Kidney glomerular epithelial cell (primary cell): ENCODE results near the gene CATSPER3.

Source experiments
- DNase-seq: peaks from one replicate; lab custom pipeline; 2025; lab: John Stamatoyannopoulos, UW

The CATSPER3 gene

DNA sequence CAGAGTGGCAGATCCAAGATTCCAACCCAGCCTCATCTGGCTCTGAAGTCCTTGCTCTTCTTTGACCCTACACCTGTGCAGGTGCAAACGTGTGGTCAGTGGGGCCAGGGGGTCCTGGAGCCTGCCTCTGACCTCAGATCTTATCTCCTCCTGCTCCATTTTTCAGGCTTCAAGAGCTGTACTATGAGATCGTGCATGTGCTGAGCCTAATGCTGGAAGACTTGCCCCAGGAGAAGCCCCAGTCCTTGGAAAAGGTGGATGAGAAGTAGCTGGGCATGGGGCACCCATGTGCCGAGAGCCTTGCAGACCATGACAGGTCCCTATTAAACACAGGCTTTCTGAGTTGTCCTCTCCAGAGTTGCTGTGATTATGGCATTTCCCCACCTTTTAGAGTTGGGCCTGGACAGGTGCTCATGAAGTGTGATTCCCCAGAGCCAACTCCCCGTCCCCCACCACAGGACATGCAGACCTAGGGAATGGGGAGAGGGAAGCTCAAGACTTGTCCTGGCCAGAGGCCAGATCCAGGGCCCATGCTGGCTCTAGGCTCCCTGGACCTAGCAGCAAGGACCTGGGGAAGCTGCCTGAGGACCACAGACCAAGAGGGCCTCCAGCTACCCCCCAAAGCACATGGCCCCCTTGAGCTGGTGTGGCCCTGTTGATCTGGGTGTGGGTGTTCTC lies 43.8 kb downstream of the CATSPER3 start:
- DNase-seq = no peak

DNA sequence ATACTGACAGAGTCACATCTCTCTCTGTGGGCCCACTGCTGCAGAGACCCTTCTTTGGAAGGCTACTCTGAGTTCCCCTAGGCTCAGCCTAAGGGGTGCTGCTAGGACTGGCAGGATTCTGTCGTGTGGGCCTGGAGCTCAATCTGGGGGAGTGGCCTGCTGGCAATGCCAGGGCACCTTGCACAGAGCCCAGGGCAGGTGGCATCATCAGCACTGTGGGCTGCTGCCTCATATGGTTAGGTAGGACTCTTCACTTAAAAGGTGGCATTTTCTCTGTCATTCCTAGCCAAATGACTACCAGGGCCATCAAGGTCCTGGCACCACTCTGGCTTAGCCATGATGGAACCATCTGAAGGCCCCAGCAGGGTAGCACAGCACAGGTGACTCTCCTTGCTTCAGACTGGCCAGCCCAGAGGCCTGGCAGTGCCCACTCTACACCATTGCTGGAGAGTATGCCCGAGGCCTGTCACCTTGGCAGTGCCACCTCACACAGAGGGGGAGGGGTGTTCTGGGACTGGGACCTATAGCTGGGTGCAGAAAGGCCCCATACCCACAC lies 44.4 kb downstream of the CATSPER3 start:
- DNase-seq = no peak

DNA sequence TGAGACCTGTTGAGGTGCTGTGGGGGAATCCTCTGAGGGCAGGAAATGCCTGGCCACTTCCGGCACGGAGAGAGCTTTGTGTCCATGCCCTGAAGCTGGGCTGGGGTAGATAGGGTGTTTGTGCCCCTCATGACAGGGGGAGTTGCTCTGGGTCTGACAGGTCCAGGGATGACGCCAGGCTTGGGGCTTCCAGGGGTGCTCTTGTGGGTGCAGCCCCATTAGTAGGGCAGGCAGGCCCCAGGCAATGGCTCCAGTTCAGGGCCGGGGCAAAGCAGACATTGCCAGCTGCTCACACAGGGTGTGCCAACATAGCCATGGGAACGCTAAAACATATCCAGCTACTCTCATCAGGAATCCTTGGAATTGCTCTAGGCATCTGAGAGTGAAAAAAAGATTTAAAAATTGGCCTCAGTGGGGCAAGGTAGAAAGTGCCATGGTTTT lies 45.3 kb downstream of the CATSPER3 start:
- DNase-seq = no peak

DNA sequence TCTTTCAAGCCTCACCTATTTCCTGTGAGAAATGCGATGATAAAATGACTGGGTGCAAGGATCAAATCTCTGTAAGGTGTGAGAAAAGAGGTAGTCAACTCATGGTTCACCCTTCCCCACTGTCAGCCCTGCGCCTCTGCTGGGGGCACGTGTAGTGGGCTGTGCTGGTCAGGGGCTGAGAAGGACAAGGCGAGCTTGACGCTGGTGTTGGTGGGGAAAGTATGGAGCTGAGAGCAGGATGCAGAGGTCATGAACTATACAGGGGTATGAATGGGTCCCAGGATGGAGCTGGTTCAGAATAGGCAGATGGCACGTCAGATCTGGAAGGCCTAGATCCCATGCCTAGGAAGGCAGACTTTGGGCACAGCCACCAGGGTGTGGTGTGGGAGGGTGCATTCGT lies 45.7 kb downstream of the CATSPER3 start:
- DNase-seq = no peak

DNA sequence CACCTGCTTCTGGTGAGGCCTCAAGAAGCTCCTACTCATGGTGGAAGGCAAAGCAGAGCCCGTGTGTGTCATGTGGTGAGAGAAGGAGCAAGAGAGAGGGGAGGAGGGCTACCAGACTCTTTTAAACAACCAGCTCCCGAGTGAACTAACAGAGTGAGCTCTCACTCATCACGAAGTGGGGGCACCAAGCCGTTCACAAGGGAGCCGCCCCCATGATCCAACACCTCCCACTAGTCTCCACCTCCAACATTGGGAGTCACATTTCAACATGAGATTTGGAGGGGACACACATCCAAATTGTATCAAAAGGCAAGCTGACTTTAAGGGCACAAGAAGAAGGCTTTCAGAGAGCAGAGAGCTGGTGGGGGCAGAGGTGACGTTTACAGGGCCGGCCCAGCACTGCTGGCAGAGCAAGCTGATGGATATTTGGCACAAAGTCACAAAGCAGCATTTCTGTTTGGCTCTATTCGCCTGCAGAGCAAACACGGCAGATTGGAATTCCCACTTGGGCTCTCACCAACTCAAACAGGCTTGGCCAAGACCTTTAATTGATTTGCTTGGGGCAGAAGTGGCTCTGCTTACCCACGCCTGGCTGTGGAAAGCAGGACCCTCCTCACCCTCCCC lies 46.4 kb downstream of the CATSPER3 start:
- no peak for DNase-seq

DNA sequence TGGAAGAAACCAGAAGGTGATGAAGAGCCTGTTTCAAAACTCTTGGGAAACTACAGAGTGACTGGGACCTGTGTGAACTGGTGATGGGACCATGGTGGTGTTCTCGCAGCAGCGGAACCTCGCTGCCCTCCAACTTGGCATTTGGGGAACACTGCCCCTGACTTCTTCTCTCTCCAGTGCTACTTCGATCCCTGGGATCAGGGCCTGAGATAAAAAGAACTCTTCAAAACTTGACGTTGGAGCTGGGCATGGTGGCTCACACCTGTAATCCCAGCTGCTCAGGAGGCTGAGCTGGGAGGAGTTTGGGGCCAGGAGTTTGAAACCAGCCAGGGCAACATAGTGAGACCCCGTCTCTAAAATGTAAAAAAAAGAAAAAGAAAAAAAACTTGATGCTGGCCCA lies 48.2 kb downstream of the CATSPER3 start:
- DNase-seq = no peak

DNA sequence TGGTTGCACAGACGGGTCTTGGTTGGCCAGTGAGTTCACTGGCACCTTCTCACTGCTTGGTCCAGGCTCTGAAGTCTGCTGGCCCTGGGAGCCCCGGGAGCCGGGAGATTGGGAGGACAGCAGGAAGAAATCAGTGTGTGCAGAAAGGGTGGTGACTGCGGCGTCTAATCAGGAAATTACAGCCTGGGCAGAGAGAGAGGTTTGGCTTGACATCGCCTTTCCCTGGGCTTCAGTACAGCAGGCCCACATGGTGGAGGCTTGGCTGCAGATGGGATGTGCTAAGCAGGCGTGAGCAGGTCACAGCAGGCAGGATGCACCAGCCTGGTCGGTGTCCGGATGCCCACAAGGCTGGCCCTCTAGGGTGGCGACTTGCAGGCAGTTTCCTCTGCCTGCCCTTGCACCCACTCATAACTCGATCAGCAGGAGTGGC lies 49.2 kb downstream of the CATSPER3 start:
- DNase-seq = no peak

DNA sequence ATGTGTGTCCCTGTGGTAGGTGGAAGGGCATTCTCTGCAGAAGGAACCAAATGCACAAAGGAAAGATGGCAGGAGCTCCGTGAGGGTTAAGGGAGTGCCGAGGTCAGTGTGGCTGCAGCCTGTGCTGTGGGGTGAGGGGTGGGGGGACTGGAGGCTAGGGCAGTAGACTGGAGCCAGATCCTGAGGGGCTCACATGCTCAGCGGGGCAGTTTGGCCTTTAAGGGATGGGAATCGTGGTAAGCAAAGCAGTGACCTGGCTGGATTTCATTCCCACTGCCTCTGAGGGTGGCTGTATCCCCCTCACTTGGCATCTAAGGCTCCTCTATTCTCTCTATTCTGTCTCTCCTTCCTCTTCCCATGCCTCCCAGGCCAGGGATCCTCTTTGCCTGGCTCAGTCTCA lies 50.8 kb downstream of the CATSPER3 start:
- DNase-seq = no peak

DNA sequence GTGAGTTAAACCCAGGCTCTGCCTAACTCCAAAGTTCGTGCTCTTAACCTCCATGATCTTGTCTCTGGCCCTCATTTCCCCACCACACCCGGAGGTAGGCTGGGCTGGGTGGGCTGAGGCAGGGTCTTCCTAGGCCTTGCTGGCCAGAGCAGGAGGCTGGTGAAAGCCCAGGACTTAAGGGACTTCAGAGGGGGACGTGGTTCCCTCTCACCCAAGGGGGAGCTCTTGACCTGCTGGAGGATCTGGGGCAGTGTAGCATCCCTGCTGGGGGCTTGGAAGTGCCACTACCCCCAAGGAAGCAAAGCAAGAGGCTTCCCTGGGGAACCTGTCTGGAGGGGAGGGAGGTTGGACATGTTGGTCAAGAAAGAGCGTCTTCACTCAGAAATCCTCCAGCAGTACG lies 51.6 kb downstream of the CATSPER3 start:
- DNase-seq = no peak

DNA sequence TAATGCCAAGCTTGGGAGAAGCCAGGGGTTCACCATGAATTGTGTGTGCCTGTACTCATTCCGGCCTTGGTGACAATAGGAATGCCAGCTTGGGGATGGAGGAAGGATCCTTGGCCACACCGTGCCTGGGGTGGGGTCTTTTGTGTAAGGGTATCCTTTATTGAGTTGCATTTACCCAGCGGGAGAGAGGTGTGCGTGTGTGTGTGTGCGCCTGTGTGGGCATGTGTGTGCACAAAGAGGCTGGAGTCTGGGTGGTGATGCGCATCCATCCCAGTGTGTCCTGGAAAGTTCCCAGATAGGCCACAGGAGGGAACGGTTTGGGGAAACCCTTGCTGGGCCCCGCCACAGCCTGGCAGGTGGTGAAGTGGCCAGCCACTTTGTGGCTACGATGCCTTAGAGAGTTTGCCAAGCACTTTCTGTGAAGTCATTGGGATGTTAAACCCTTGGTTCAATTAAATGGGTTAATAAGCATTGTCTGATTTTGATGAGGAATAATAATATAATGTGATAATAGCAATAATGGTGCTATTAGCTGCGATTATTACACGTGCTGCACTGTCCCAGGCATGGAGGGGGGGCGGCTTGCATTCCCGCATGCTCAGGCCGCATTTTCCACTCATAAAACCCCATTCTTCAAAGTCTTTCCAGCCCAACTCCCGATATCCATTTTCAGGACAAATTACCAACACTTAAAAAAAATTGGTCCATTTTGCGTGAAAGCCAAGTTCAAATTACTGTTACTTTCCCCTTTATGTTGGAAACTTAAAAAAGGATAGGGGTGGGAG lies 52.6 kb downstream of the CATSPER3 start:
- no peak for DNase-seq

DNA sequence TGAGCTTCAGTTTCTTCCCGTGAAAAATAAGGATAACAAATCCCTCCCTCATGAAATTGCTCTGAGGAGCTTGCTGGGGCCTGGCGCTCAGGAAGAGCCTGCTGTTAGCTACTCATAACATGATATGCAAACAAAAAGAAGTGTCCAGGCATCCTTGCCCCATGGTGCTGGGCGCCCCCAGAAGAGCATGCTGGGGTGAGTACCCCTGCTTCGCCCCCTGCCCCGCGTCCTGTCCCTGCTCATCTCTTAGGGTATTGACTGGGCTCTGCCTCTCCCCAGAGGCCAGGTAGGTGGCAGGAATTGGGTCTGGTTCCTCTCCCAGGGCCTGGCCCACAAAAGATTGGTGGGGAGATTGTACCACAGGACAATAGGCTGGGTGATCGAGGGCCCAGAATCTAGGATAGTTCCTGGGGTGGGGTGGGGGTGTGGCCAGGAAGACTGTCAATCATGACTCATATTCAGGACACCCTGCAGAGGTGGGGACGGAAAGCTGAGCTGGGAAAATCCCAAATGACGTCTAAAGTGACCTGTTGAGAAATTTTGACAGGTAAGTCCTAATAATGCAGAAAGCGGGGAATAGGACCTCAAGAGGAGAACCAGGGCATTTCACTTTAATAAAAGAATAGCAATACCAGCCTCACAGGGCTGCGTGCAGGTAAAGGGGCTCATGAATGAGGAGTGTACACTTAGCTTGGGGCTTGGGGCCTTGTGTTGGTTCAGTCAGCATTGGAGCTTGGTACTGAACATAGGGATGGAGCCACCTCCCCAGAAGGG lies 57.4 kb downstream of the CATSPER3 start:
- no peak for DNase-seq

DNA sequence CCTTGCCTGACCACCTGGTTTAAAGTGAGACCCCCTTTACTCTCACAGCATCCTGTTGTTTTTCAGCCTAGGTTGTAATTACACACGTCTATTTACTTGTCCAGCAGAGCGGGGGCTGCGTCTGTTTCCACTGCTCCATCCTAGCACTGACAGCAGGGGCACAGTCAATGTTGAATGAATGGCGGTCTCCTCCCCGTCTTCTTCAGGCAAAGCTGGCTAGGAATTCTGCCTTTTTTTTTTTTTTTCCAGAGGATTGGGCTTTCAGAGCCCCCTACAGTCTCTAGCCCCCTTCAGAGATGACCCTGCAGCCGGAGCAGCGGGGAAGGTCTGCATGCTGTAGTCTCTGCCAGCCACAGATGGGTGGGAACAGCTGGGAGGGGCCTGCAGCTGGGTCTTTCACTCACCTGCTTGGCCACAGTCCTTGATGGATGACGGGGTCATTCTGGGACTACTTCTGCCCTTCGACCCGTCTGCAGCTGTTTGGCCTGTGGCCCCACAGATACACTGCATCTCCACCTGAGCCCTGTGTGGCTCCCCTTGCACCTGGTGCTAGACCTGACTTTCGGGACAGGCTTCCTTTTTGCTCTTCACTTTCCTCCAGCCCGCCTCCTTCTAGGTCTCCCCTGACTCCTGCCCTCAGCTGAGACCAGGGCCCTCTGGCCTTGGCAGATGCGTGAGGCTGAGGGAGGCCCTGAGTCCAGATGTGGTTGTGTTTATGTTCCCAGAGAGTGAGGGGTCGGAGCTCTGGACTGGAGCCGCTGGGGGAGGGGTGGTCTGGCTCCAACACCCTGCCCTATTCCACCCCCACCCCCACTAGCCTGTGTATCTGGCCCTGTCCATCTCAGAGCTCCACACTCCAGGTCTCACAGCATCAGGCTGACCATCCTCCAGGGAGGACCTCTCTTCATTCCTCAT lies 58.3 kb downstream of the CATSPER3 start:
- DNase-seq = no peak

DNA sequence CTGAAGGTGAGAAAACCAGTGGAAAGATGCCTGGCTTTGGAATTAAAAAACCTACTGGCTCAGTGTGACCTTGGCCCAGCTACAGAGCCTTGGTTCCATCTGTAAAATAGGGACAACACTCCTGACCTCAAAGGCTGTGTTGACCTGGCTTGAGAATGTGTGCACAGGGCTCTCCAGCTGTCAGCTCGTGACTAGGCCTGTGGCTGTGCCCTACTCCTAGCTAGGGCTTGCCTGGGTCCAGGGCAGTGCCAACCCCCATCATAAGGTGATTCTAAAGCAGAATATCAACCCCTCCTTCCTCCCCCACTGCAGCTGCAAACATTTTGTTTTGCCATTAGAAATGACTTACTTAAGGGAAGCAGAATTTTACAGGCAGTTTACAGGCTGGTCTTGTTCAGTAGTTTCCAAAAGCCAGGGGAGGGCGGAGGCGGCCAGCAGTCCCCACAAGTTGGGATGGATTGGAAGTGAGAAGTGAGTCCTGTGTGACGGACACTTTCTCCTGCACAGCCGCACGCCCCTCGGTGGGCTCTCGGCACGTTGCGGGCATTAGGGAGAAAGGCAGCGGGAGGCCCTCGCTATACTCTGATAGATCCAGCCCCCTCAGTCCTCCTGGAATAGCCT lies 59.0 kb downstream of the CATSPER3 start:
- DNase-seq = no peak

DNA sequence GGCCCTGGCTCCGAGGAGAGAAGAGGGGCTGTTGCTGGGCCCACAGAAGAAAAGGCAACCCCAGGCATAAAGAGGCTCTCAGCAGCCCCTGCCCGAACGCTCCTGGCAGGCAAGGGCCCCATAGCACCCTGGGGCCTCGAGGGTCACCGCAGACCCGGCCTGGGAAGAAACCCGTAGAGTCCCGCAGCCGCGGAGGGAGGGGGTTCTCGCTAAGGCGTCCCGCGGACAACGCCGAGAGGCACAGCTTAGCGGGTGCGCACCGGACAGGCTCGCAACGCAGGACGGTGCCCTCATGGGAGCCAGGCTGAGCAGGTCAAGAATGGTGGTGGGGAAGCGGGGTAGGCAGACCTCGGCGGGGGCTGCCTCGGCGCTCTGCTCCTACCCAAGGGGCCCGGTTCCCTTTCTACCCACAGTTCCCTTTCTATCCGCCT lies 59.6 kb downstream of the CATSPER3 start:
- no peak for DNase-seq

DNA sequence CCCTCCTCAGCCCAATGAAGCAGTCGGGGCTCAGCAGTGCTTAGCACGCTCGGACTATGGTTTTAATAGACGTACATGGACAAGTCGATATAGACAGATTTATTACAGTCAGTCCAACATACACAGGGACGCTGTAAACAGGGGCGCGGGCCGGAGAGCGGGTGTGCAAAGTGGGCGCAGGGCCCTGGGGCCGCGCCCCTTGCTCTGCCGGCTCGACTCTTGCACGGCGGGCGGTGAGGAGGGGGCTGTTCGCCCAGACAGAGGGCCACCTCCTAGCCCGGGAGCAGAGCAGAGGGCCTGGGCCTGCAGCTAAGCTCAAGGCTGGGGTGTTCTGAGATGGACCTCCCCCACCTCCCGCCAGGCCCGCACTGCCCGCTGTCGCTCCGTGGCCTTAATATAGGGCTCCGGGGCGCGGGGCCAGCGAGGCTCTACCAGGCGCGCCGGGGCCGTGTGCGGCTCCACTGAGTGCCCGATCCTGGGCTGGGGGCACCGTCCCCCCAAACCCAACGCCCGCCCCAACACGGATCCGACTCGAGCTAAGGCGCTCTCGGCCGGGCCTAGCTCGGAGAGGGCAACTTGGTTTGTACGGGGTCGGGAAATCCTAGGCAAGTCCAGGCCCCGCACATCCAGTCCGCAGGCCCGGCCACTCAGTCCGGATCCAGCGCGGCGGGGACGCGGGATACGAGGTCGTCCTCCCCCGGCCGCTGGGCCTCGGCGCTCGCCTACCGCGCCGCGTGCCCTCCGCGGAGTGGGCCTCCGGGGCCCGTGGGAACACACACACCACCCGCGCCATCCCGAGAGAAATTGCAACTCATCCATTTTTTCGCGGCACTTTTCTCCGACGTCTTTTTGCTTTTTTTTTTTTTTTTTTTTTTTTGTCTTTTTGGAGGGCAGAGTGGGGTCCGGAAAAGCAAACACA lies 60.2 kb downstream of the CATSPER3 start:
- no peak for DNase-seq

DNA sequence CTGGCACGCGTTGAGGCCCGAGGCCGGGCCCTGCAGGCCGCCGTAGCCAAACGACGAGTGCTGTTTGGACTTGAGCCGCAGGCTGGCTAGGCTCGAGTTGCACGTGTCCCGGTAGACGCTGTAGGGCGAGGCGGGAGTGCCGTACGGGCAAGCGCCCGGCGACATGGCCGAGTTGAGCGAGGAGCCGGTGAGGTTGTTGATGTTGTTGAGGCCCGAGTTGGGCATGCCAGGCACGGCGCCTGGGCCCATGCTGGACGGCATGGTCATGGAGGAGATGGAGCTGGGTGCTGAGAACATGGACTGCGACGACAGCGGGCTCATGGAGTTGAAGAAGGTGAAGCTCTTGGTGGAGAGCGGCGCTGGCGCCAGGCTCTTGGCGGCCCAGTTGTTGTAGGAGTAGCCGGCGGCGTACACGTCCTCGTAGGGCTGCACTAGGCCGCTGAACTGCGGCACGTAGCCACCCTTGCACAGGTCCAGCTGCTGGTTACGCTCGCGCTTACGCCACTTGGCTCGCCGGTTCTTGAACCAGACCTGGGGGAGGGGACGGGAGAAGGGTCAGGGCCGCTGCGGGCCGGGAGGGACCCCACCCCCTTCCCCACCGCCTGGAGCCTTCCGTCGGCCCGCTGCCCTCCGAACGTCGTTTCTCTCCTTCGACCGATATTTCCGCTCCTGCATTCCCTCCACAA lies 61.2 kb downstream of the CATSPER3 start:
- DNase-seq = no peak

DNA sequence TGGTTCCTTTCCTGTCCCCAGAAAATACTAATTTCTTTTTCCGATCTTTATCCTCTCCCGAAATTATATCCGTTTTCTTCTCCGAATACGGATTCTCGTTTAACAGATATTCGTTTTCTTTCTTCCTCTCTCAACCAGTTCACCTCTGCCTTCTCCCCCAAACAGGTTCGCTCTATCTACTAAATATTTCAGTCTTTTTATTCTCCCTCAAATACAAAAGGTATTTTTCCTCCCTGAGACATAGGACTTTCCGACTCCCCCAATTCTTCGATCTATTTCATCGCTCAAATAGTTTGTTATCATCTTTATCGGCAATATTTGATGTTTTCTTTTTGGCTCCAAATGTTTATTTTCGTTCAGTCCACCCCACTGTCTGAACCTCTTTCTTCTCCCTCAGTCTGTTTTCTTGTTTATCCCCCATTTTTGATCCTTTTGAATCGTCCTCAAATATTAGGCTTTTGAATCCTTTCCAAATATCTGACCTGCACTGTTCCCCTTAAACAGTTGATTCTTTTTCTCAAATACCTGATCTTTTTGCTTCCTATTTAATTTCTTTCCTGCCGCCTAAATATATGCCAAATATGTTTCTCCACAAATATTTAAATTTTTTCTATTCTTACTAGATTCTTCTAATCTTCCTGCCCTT lies 61.9 kb downstream of the CATSPER3 start:
- no peak for DNase-seq
